ENCODE measurements around the gene REEP3. TPM values are rescaled to one million over a fixed set of nuclear protein-coding genes. Genes with fewer than 3 reads are reported as not detected.
"Not testable (repeated sequence)": the region's sequence is repeated elsewhere in the genome, so short reads cannot be mapped to it uniquely, and the experiment has no call there.

The REEP3 gene
- total RNA-seq, 1 donor from 2014 or later: 33.2 TPM

- H3K4me3 Mint-ChIP-seq (ENCODE audit: low read depth): no peak overlapping the region
- H3K4me1 Mint-ChIP-seq (ENCODE audit: low read depth): no peaks in the 10 kb centered on the region
- H3K36me3 Mint-ChIP-seq (ENCODE audit: insufficient read depth): no peaks in the 10 kb centered on the region
- DNase-seq (ENCODE audit: low spot score, unreplicated experiment): no peak
- no peaks in the 10 kb centered on the region for H3K9me3 Mint-ChIP-seq (ENCODE audit: low read depth)
- TF ChIP-seq CTCF (IDR thresholded peaks at IDR 0.05; ENCODE audit: unreplicated experiment): no peak
- no peaks in the 10 kb centered on the region for H3K27me3 Mint-ChIP-seq
- H3K27ac Mint-ChIP-seq: no peak overlapping the region
Measured at GRCh38 chr10:63661347-63661746, 140.1 kb downstream of the REEP3 start.

- DNase-seq (ENCODE audit: low spot score, unreplicated experiment): no peak
Measured at GRCh38 chr10:63664341-63664885, 143.2 kb downstream of the REEP3 start.

GRCh38 chr10:63665006-63665580 is 143.9 kb downstream of the REEP3 start:
- not testable (repeated sequence) for H3K27ac Mint-ChIP-seq; H3K9me3 Mint-ChIP-seq (ENCODE audit: low read depth)

More at GRCh38 chr10:63664341-63664885, 143.2 kb downstream of the REEP3 start:
- Mint-ChIP-seq H3K27ac (no peak overlapping the region), H3K36me3 (ENCODE audit: insufficient read depth) (no peaks in the 10 kb centered on the region), H3K4me3 (ENCODE audit: low read depth) (no peak overlapping the region), H3K9me3 (ENCODE audit: low read depth) (no peaks in the 10 kb centered on the region), H3K27me3 (no peaks in the 10 kb centered on the region), H3K4me1 (ENCODE audit: low read depth) (no peaks in the 10 kb centered on the region)
- TF ChIP-seq CTCF (IDR thresholded peaks at IDR 0.05; ENCODE audit: unreplicated experiment): no peak

GRCh38 chr10:63665670-63666134 is 144.5 kb downstream of the REEP3 start:
- TF ChIP-seq CTCF (IDR thresholded peaks at IDR 0.05; ENCODE audit: unreplicated experiment): no peak
- DNase-seq (ENCODE audit: low spot score, unreplicated experiment): no peak
- Mint-ChIP-seq H3K9me3 (ENCODE audit: low read depth) (no peaks in the 10 kb centered on the region), H3K4me3 (ENCODE audit: low read depth) (no peak overlapping the region), H3K27ac (no peak overlapping the region), H3K36me3 (ENCODE audit: insufficient read depth) (no peaks in the 10 kb centered on the region), H3K27me3 (peaks cover 5% of the 10 kb centered on the region), H3K4me1 (ENCODE audit: low read depth) (no peaks in the 10 kb centered on the region)

More at GRCh38 chr10:63665006-63665580, 143.9 kb downstream of the REEP3 start:
- DNase-seq (ENCODE audit: low spot score, unreplicated experiment); H3K4me1 Mint-ChIP-seq (ENCODE audit: low read depth); H3K36me3 Mint-ChIP-seq (ENCODE audit: insufficient read depth); H3K4me3 Mint-ChIP-seq (ENCODE audit: low read depth); H3K27me3 Mint-ChIP-seq: not testable (repeated sequence)

- DNase-seq (ENCODE audit: low spot score, unreplicated experiment): no peak
- no peak overlapping the region for H3K4me3 Mint-ChIP-seq (ENCODE audit: low read depth)
- no peak for TF ChIP-seq CTCF (IDR thresholded peaks at IDR 0.05; ENCODE audit: unreplicated experiment)
- no peaks in the 10 kb centered on the region for H3K36me3 Mint-ChIP-seq (ENCODE audit: insufficient read depth)
- no peak overlapping the region for H3K27ac Mint-ChIP-seq
- no peaks in the 10 kb centered on the region for H3K9me3 Mint-ChIP-seq (ENCODE audit: low read depth)
- H3K4me1 Mint-ChIP-seq (ENCODE audit: low read depth): no peaks in the 10 kb centered on the region
- peaks cover 5% of the 10 kb centered on the region for H3K27me3 Mint-ChIP-seq
Measured at GRCh38 chr10:63666836-63667383, 145.7 kb downstream of the REEP3 start.

Data from progenitor cell of endocrine pancreas (in vitro differentiated cells).